GM18951 (cell line): ENCODE data around the gene BCL6B.

Source experiments
- POLR2A ChIP-seq: IDR thresholded peaks from 4 replicates; pipeline ENCODE4 v1.6.1; 2011; ENCODE audit warnings: mild to moderate bottlenecking; ENCODE audit not compliant: insufficient read length, insufficient read depth; ENCODE audit errors: extremely low read depth
- in situ Hi-C: fragments of 300-500 bp; cut with MboI; formaldehyde crosslinking; loops from one replicate; pipeline ENCODE4 v1.12.0; 2022; ENCODE audit warnings: low sequenced_read_pairs, mixed read lengths, inconsistent platforms; ENCODE audit not compliant: unreplicated experiment

Gene BCL6B

GRCh38 chr17:7070712-7071111 lies 47.9 kb downstream of the BCL6B start:
- TF ChIP-seq POLR2A = no peak
- in situ Hi-C loops = no loop called here

- TF ChIP-seq POLR2A = no peak
- in situ Hi-C loops = no loop called here
These were observed 49.6 kb downstream of the BCL6B start for GRCh38 chr17:7072406-7072805.

- no peak for TF ChIP-seq POLR2A
- in situ Hi-C loops = no loop called here
These were observed 52.1 kb downstream of the BCL6B start for GRCh38 chr17:7074931-7075330.

GRCh38 chr17:7077911-7078546 lies 55.2 kb downstream of the BCL6B start:
- no peak for TF ChIP-seq POLR2A
- in situ Hi-C loops = no loop called here

- no peak for TF ChIP-seq POLR2A
- in situ Hi-C loops = no loop called here
These were observed 55.9 kb downstream of the BCL6B start for GRCh38 chr17:7078711-7079110.
